AG10803 (cell line): Measurements from ENCODE around the gene FXYD1.

Experiments used
- DNase-seq: peaks from one replicate; pipeline ENCODE4 v3.0.0; 2010; ENCODE audit warnings: low read depth
- H3K4me3 ChIP-seq: 2 replicates; pipeline ENCODE4 v1.5.1; 2011; ENCODE audit warnings: mild to moderate bottlenecking, low read length, control low read depth
- CTCF ChIP-seq: conservative IDR thresholded peaks from 2 replicates; pipeline ENCODE4 v1.5.1; 2011; ENCODE audit warnings: mild to moderate bottlenecking, low read length, control low read depth, inconsistent platforms

Gene FXYD1

DNA sequence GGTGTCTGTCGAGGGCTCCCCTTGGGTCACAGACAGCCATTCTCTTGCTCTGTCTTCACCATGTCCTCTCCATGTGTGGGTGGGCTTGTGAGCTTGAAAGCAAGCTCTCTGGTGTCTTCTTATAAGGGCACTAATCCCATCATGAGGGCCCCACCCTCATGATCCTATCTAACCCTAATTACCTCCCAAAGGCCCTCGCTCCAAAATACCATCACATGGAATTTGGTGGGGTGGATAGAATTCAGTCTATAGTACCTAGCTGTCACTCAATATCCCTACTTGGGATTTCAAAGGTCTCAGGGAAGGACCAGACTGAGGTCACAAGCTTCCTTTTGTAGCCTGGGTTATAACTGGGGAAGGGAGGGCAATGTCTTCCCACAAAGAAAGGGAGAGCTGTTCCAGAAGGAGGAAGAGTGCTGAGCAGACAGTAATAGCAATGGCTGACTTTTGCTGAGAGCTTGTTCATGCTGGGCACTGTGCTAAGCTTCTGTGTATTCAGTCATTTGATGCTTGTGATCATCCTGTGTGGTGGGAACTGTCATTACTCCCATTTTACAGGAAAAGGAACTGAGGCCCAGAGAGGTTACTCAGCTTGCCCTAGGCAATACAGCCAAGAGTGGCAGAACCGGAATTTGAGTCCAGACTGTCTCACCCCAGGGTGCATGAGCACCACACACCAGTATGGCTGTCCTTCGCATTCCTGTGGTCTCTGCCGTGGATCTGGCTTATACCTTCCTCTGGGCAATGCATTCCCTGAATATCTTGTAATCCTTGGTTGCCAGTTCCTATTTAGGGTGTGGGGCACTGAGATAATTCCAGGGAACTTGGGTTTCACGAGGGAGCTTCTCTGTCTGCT lies 24.1 kb downstream of the FXYD1 start:
- DNase-seq = peak; percentile 54
- TF ChIP-seq CTCF = no peak
- H3K4me3 ChIP-seq = no peak overlapping the region

DNA sequence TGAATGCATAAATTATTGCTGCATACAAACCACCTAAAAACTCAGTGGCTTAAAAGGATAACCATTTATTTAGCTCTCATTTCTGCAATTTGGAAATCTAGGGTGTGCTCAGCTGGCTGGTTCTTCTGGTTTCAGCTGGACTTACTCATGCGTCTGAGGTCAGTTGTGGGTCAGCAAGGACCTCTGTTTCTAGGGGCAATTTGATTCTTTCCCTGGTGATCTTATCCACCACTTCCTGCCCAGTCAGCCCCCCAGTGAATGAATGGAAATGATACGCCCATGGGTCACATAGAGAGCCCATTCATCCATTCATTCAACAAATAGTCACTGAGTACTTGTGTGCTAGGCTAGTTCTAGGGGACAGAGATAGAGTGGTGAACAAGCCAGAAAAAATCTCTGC lies 25.8 kb downstream of the FXYD1 start:
- TF ChIP-seq CTCF = no peak
- H3K4me3 ChIP-seq = no peak overlapping the region
- no peak for DNase-seq

DNA sequence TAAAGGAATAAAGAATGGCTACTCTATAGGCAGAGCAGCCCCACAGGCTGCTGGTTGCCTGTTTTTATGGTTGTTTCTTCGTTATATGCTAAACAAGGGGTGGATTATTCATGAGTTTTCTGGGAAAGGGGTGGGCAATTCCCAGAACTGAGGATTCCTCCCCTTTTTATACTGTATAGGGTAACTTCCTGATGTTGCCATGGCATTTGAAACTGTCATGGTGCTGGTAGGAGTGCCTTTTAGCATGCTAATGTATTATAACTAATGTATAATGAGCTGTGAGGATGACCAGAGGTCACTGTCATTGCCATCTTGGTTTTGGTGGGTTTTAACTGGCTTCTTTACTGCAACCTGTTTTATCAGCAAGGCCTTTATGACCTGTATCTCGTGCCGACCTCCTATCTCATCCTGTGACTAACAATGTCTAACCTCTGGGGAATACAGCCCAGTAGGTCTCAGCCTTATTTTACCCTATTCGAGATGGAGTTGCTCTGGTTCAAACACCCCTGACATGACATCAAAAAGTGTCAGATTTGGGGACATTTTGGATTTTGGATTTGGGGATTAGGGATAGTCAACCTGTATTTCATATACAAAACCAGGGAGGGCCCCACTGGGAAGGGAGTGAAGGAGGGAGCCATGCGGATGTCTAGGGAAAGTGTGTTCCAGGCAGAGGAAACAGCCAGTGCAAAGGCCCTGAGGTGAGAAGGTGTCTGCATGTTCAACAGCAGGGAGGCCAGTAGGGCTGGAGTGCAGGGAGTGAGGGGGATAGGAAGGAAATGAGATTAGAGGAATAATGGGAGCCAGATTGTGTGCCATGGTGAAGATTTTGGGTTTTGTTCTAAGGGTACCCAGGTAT lies 26.8 kb downstream of the FXYD1 start:
- no peak overlapping the region for H3K4me3 ChIP-seq
- no peak for TF ChIP-seq CTCF
- DNase-seq = no peak

DNA sequence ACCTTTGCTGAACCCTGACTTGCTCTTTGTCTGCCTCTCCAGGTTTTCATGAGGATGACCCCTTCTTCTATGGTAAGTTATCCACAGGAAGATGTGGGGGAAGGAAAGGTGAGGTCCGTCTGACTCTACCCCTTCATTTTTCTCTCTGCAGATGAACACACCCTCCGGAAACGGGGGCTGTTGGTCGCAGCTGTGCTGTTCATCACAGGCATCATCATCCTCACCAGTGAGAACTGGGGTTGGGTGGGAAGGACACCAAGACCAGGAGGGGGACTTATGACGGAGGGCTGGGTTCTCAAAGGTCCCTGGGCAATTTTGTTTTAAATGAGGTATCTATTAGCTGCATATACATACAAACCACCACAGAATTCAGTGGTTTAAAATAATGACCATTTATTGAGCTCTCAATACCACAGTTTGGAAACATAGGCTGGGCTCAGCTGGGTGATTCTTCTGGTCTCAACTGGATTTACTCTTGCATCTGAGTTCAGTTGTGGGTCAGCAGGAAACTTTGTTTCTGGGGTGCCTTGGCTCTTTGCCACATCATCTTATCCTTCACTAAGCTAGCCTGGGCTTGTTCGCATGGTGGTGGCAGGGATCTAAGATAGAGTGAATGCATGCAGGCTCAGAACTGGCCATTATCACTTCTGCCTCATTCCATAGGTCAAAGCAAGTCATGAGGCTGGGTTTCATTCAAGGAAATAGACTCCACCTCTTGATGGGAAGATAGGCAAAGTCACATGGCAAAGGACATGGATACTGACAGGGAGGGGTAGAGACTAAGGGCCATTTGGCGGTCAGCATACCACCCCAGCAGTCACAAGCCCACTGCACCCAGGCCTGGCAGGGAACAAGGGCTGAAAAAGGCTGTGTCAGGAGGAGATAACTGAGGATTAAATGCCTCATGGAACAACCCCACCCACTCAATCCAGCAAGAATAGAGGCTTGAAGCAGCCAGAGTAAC lies 27.8 kb downstream of the FXYD1 start:
- H3K4me3 ChIP-seq = no peak overlapping the region

DNA sequence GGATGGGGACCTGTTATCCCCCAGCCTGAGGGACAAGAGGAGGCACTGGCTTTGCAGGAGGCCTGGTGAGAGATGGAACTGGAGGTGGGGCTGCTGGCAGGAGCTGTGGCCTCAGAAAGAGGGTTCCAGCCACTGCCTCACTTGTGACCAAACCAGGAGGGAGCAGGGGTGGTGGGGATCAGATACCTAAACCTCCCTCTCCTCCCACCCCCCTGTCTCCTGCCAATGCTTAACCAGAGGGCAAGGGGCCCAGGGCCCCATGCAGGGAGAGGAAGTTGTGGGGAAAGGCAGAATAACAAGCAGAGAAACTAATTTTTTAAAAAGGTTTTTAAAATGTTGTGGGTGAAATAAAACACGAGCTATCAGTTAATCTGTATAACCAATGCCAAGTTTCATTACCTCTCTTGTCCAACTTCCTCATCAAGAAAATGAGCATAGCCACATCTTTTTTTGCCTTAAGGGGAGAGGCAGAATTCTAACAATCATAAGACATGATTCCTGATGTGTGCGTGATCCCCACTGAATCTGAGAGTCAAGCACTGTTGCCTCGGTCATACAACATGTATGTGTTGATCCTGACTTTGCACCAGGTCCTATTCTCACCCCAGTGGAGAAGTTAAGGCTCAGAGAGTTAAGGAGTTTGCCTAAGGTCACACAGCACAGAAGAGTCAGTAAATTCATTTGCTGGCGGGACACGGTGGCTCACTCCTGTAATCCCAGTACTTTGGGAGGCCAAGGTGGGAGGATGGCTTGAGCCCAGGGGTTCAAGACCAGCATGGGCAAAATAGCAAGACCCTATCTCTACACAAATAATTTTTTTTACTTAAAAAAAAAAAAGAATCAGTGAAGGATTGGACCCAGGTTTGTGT lies 28.9 kb downstream of the FXYD1 start:
- no peak for TF ChIP-seq CTCF
- DNase-seq = no peak
- no peak overlapping the region for H3K4me3 ChIP-seq

More for the DNA sequence above, 27.8 kb downstream of the FXYD1 start:
- TF ChIP-seq CTCF = no peak
- no peak for DNase-seq

- no peak for DNase-seq
- 0 out of 2 replicates have a peak, but pooled peaks have one; percentile 11 for TF ChIP-seq CTCF
- H3K4me3 ChIP-seq = no peak overlapping the region
These were observed 29.6 kb downstream of the FXYD1 start for GRCh38 chr19:35168196-35168595.
